SU-DHL-6 (cell line): Measurements from ENCODE around the gene AKR1B1.

Experiments
- CTCF ChIP-seq: fragments of 200-600 bp; sonication (generic); IDR thresholded peaks from one replicate; pipeline ENCODE4 v1.5.1; 2017; ENCODE audit warnings: antibody characterized with exemption, mild to moderate bottlenecking, low read length, moderate library complexity; ENCODE audit not compliant: insufficient read depth, poor library complexity, severe bottlenecking
- EZH2phosphoT487 ChIP-seq: fragments of 200-600 bp; sonication (generic), shearing (Covaris generic); conservative IDR thresholded peaks from 2 replicates; pipeline ENCODE4 v1.6.1; 2018; ENCODE audit warnings: mild to moderate bottlenecking, antibody characterized with exemption, low read length, moderate library complexity, mixed read lengths

- TF ChIP-seq CTCF (no peak), EZH2phosphoT487 (no peak)
These were observed 10.7 kb upstream of the AKR1B1 start for GRCh38 chr7:134469622-134470021.
